Ovary (tissue), 9 donors: ENCODE data around the gene PASK. TPM values are rescaled to one million over a fixed set of nuclear protein-coding genes. Genes with fewer than 3 reads are reported as not detected.

ENCODE experiments used
- DNase-seq, 5 donors: peaks; one replicate each; pipeline ENCODE4 v3.0.0-alpha.2; 2019 to 2020
- H3K27ac ChIP-seq, 2 donors: fragments of 200-600 bp; one replicate each; pipeline versions ENCODE4 v1.5.1 to v1.8.0; 2019 to 2022
- H3K27me3 ChIP-seq: fragments of 200-600 bp; one replicate; pipeline ENCODE4 v1.8.0; 2022
- H3K36me3 ChIP-seq: fragments of 200-600 bp; sonication (generic); one replicate; pipeline ENCODE4 v1.5.1; 2019
- H3K4me1 ChIP-seq: one replicate; pipeline ENCODE4 v1.8.1; 2013; ENCODE audit warnings: mild to moderate bottlenecking, moderate library complexity; ENCODE audit not compliant: insufficient read depth
- H3K4me3 ChIP-seq: fragments of 200-600 bp; sonication (generic); one replicate; pipeline ENCODE4 v1.5.1; 2017
- H3K9me3 ChIP-seq, 2 donors: fragments of 200-600 bp in 1 of 2; sonication (generic) in 1 of 2; one replicate each; pipeline versions ENCODE4 v1.5.1 to v1.8.1; 2013 to 2019; ENCODE audit warnings: mild to moderate bottlenecking in 1 of 2, moderate library complexity in 1 of 2
- EP300 ChIP-seq: sonication (generic); formaldehyde crosslinking; IDR thresholded peaks from one replicate; pipeline ENCODE4 v1.6.1; 2017; ENCODE audit warnings: antibody characterized with exemption
- POLR2A ChIP-seq: fragments of 450-650 bp; IDR thresholded peaks from one replicate; pipeline ENCODE4 v1.6.1; 2017; ENCODE audit warnings: antibody characterized with exemption, mild to moderate bottlenecking, moderate library complexity
- WGBS, 3 donors: extraction: QIAGEN DNeasy Blood & Tissue Kit in 1 of 3; methylation state at CpG; one replicate each; pipeline versions ENCODE4 v1.1.5 to v1.1.7; 2013 to 2017; 5-methylcytosine and 5-hydroxymethylcytosine counted together
- intact Hi-C, 4 donors: fragments of 100-400 bp; cut with DNase I; formaldehyde crosslinking; loops; one replicate each; pipeline versions ENCODE4 v1.11.0 to v1.15.1; 2022 to 2023
- polyA plus RNA-seq, 2 donors: library from polyadenylated mRNA; stranded (reverse); fragments of 200-250 nt in 1 of 2; fragments of 350-450 nt in 1 of 2; fragmentation: Illumina TruSeq in 1 of 2; extraction: RNeasy Lipid Tissue Mini Kit (QIAGEN cat#74804) in 1 of 2; gene quantifications; one replicate each; pipeline ENCODE4 v1.2.3, GENCODE V29; 2013 to 2014
- total RNA-seq, 7 donors: library from RNA; depleted of rRNA in 2 of 7; stranded (reverse); fragments of >200 nt in 2 of 7; fragmentation: NEBNext Ultra II Directional in 3 of 7; extraction: Animal tissue kit (Norgen Biotek cat#: 25700) in 3 of 7; gene quantifications; one replicate each; pipeline versions ENCODE4 v1.1.0 to v1.2.4, GENCODE V29; 2016 to 2023
- TF ChIP-seq, protein P1 (sequence below), 3 donors: fragments of 450-650 bp in 2 of 3; fragments of 200-600 bp in 1 of 3; IDR thresholded peaks; one replicate each; pipeline versions ENCODE4 v1.5.1 to v1.8.0; 2016 to 2022; ENCODE audit warnings: antibody characterized with exemption in 3 of 3, mild to moderate bottlenecking in 1 of 3
- donor health status: DM: no; HTN: no; CAD: no; lungs with moderate emphysema.
- donor health status: DM: no; HTN: no; CAD: no.
- donor health status: Bipolar disorder and iron deficiency.
- donor health status: DM: yes; HTN: yes; CAD: no.
- donor health status: DM: no; HTN: no; CAD: no.
- donor health status: DM: yes; HTN: yes; CAD: no.

PASK gene
- total and polyA plus RNA-seq, 9 donors = 2.4 to 13.4 (median 7.4) TPM

DNA sequence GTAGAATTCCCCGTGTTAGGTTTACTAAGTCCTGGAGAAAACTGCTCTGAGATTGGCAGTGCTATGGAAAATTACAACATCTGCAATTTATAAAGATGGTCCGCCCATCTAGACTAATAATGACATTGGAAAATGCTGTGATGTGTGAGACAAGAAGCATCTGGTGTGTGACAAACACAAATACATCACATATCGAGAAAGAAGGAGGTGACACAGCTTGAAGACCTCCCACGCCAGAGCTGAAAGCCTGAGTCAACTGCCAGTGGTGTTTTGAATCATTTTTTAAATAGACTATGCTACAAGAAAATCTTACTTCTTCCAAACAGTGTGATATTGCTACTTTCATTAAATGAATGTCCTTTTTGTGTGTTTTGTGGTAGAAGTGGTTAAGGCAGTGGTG lies 30.6 kb upstream of the PASK start:
- no peaks in the 10 kb centered on the region for H3K4me1 ChIP-seq
- H3K4me3 ChIP-seq = no peak overlapping the region
- intact Hi-C loops = no loop called here
- WGBS, 3 donors = 82 to 84% (median 82%) methylated on average over 4 of the region's 4 CpGs
- no peak overlapping the region for H3K27ac ChIP-seq
- H3K9me3 ChIP-seq = no peaks in the 10 kb centered on the region
- no peaks in the 10 kb centered on the region for H3K36me3 ChIP-seq
- H3K27me3 ChIP-seq = no peaks in the 10 kb centered on the region
- DNase-seq = no peak
- TF ChIP-seq, protein P1, sequence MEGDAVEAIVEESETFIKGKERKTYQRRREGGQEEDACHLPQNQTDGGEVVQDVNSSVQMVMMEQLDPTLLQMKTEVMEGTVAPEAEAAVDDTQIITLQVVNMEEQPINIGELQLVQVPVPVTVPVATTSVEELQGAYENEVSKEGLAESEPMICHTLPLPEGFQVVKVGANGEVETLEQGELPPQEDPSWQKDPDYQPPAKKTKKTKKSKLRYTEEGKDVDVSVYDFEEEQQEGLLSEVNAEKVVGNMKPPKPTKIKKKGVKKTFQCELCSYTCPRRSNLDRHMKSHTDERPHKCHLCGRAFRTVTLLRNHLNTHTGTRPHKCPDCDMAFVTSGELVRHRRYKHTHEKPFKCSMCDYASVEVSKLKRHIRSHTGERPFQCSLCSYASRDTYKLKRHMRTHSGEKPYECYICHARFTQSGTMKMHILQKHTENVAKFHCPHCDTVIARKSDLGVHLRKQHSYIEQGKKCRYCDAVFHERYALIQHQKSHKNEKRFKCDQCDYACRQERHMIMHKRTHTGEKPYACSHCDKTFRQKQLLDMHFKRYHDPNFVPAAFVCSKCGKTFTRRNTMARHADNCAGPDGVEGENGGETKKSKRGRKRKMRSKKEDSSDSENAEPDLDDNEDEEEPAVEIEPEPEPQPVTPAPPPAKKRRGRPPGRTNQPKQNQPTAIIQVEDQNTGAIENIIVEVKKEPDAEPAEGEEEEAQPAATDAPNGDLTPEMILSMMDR (IDR thresholded peaks at IDR 0.05) = no peak
- TF ChIP-seq EP300 = no peak
- no peak for TF ChIP-seq POLR2A

DNA sequence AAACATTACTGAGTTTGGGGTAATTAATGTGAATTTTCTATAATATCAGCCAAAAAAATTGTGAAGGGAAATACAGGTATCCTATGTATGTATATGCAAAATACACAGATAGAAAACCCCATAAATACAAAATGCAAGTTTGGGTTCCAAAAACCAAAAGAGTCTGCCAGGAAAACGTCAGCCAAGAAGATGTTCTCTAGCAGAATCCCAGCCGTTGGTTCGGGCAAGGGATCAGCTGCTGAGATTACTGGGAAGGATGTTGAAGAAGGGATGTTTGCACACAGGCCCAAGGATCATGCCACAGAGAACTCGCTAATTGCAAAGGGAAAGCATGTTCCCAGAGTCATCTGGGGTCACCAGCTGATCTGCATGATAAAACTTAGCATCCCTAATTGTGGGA lies 29.7 kb upstream of the PASK start:
- no peak for TF ChIP-seq POLR2A
- TF ChIP-seq, protein P1 (IDR thresholded peaks at IDR 0.05) = no peak
- no peak for TF ChIP-seq EP300
- Histone ChIP-seq H3K4me1 (no peaks in the 10 kb centered on the region), H3K27me3 (no peaks in the 10 kb centered on the region), H3K4me3 (no peak overlapping the region), H3K36me3 (no peaks in the 10 kb centered on the region), H3K9me3 (no peaks in the 10 kb centered on the region), H3K27ac (no peak overlapping the region)
- no peak for DNase-seq
- WGBS, 3 donors = 36 to 52% (median 50%) methylated on average over 4 of the region's 4 CpGs
- intact Hi-C loops = no loop called here

DNA sequence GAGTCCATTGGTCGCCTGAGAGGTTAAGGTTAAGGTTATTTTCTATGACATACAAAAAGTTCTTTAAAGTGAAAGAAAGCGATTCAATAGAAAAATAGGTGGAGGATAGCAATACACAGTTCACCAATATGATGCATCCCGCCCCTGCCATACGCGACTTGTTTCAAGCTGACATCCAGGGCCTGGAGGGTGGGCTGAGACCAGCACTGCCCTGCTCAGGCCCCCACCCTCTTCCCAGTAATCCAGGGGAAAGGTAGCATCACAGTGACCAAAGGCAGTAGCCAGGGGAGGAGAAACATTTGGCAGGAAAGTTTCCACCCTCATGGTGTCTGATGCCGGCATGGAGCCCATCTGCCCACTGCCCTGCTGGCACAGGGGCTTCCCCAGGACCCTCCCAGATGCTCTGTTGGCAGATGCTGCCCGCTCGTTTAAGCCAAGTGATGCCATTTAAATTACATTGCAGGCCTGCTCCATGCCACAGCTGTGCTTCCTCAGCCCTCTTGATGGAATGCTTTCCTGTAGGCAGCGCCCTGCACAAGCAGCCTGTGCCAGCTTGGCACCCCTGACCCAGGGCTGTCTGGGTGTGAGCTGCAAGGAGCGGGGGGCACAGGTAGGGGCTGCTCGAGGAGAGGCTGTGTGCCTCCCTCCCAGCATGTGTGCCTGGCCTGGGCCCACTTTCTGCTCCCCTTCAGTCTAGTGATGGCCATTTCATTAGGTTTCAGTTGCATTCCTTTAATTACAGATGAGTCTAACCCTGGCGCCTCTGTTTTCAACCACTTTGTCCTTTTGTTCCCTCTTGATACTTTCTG lies 28.5 kb upstream of the PASK start:
- no peak for DNase-seq
- Histone ChIP-seq H3K27me3 (no peaks in the 10 kb centered on the region), H3K36me3 (no peaks in the 10 kb centered on the region), H3K4me1 (no peaks in the 10 kb centered on the region), H3K4me3 (no peak overlapping the region), H3K9me3 (no peaks in the 10 kb centered on the region), H3K27ac (no peak overlapping the region)
- intact Hi-C loops = no loop called here
- 93 to 95% (median 93%) methylated on average over 12 of the region's 12 CpGs for WGBS, 3 donors
- TF ChIP-seq POLR2A = no peak
- no peak for TF ChIP-seq EP300
- TF ChIP-seq, protein P1 (IDR thresholded peaks at IDR 0.05) = no peak

DNA sequence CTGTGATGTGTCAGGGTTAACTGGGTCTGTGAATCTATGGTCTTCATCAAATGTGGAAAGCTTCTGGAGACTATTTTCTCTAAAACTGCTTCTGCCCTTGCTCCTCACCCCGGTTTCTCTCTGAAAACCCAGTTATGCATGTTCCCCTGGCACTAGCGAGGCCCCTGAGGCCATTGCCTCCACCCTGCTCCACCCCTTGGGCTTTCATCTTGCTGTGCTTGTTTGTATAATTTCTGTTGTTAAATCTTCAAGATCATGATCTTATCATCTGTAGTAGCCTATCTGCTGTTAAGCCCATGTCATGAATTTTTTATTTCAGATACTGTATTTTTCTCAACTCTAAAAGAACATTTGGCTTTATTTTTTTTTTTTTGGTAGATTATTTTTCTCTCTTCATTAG lies 24.3 kb upstream of the PASK start:
- Histone ChIP-seq H3K9me3 (no peaks in the 10 kb centered on the region), H3K4me1 (no peaks in the 10 kb centered on the region), H3K27me3 (no peaks in the 10 kb centered on the region), H3K4me3 (no peak overlapping the region), H3K27ac (no peak overlapping the region), H3K36me3 (no peaks in the 10 kb centered on the region)
- intact Hi-C loops = no loop called here
- no peak for DNase-seq
- WGBS, 3 donors = 92 to 96% (median 92%) methylated on average over 2 of the region's 2 CpGs
- TF ChIP-seq EP300 (no peak), POLR2A (no peak)
- TF ChIP-seq, protein P1 (IDR thresholded peaks at IDR 0.05) = no peak
